Measurements from ENCODE around the gene MEX3C. TPM values are rescaled to one million over a fixed set of nuclear protein-coding genes. Genes with fewer than 3 reads are reported as not detected.
A peak's percentile ranks its signal among the peaks of the same experiment; 100 is the strongest.

The MEX3C gene
- total and polyA plus RNA-seq, 2 experiments from 2014 or later = 21.0 to 67.3 TPM

- H2AFZ ChIP-seq = peak overlapping the region; percentile 7
- H3K4me2 ChIP-seq = peak overlapping the region; percentile 82
- H3K9me3 ChIP-seq (ENCODE audit: low read depth) = no peaks in the 10 kb centered on the region
- H4K20me1 ChIP-seq (ENCODE audit: insufficient read depth, poor library complexity, severe bottlenecking) = peaks cover 41% of the 10 kb centered on the region
- H3K9me2 ChIP-seq (replicated peaks; ENCODE audit: insufficient read depth) = no peaks in the 10 kb centered on the region
- peak; percentile 46 for DNase-seq (ENCODE audit: low spot score)
- under 1% methylated on average over 51 of the region's 67 CpGs for WGBS (ENCODE audit: low lambda C conversion rate, missing lambda C conversion rate)
- no peak for TF ChIP-seq EZH2 (IDR thresholded peaks at IDR 0.05; ENCODE audit: borderline replicate concordance)
- no peak for TF ChIP-seq EZH2phosphoT487 (IDR thresholded peaks at IDR 0.05; ENCODE audit: low read depth, severe bottlenecking, unreplicated experiment)
- no peak for TF ChIP-seq CTCF (IDR thresholded peaks at IDR 0.05; ENCODE audit: poor library complexity)
- H3K79me2 ChIP-seq = peaks cover 55% of the 10 kb centered on the region
- H3K27me3 ChIP-seq = no peaks in the 10 kb centered on the region
- H3K4me1 ChIP-seq (ENCODE audit: insufficient read depth) = peaks cover 20% of the 10 kb centered on the region
- H3K4me3 ChIP-seq = peak overlapping the region; percentile 71
- H3K27ac ChIP-seq = peak overlapping the region; percentile 96
- H3K36me3 ChIP-seq (replicated peaks; ENCODE audit: insufficient read depth, low read depth) = no peaks in the 10 kb centered on the region
Measured at GRCh38 chr18:51196118-51196810, 1.2 kb downstream of the MEX3C start.

- peak overlapping the region; percentile 7 for H2AFZ ChIP-seq
Measured at GRCh38 chr18:51195451-51196117, 1.9 kb downstream of the MEX3C start.

GRCh38 chr18:51195086-51195450, 2.4 kb downstream of the MEX3C start:
- TF ChIP-seq EZH2 (IDR thresholded peaks at IDR 0.05; ENCODE audit: borderline replicate concordance) = no peak
- no peak for TF ChIP-seq CTCF (IDR thresholded peaks at IDR 0.05; ENCODE audit: poor library complexity)
- TF ChIP-seq EZH2phosphoT487 (IDR thresholded peaks at IDR 0.05; ENCODE audit: low read depth, severe bottlenecking, unreplicated experiment) = no peak

More at GRCh38 chr18:51195451-51196117, 1.9 kb downstream of the MEX3C start:
- peak overlapping the region; percentile 71 for H3K4me3 ChIP-seq
- H3K27me3 ChIP-seq = no peaks in the 10 kb centered on the region
- peaks cover 27% of the 10 kb centered on the region for H3K4me1 ChIP-seq (ENCODE audit: insufficient read depth)
- no peaks in the 10 kb centered on the region for H3K9me2 ChIP-seq (replicated peaks; ENCODE audit: insufficient read depth)
- H3K79me2 ChIP-seq = peaks cover 62% of the 10 kb centered on the region
- peak overlapping the region; percentile 96 for H3K27ac ChIP-seq
- peak; percentile 74 for DNase-seq (ENCODE audit: low spot score)
- H4K20me1 ChIP-seq (ENCODE audit: insufficient read depth, poor library complexity, severe bottlenecking) = peaks cover 48% of the 10 kb centered on the region
- WGBS (ENCODE audit: low lambda C conversion rate, missing lambda C conversion rate) = under 1% methylated on average over 13 of the region's 13 CpGs
- H3K9me3 ChIP-seq (ENCODE audit: low read depth) = no peaks in the 10 kb centered on the region
- TF ChIP-seq CTCF (IDR thresholded peaks at IDR 0.05; ENCODE audit: poor library complexity) = no peak
- no peak for TF ChIP-seq EZH2 (IDR thresholded peaks at IDR 0.05; ENCODE audit: borderline replicate concordance)
- TF ChIP-seq EZH2phosphoT487 (IDR thresholded peaks at IDR 0.05; ENCODE audit: low read depth, severe bottlenecking, unreplicated experiment) = no peak
- H3K36me3 ChIP-seq (replicated peaks; ENCODE audit: insufficient read depth, low read depth) = no peaks in the 10 kb centered on the region
- peak overlapping the region; percentile 82 for H3K4me2 ChIP-seq

More at GRCh38 chr18:51195086-51195450, 2.4 kb downstream of the MEX3C start:
- H3K4me2 ChIP-seq = peak overlapping the region; percentile 82
- no peaks in the 10 kb centered on the region for H3K27me3 ChIP-seq
- no peaks in the 10 kb centered on the region for H3K9me2 ChIP-seq (replicated peaks; ENCODE audit: insufficient read depth)
- H3K4me1 ChIP-seq (ENCODE audit: insufficient read depth) = peaks cover 30% of the 10 kb centered on the region
- 8% methylated on average over 3 of the region's 3 CpGs for WGBS (ENCODE audit: low lambda C conversion rate, missing lambda C conversion rate)
- H4K20me1 ChIP-seq (ENCODE audit: insufficient read depth, poor library complexity, severe bottlenecking) = peaks cover 53% of the 10 kb centered on the region
- H3K9me3 ChIP-seq (ENCODE audit: low read depth) = no peaks in the 10 kb centered on the region
- H3K4me3 ChIP-seq = peak overlapping the region; percentile 71
- H2AFZ ChIP-seq = no peak overlapping the region
- peaks cover 67% of the 10 kb centered on the region for H3K79me2 ChIP-seq
- no peak for DNase-seq (ENCODE audit: low spot score)
- H3K27ac ChIP-seq = peak overlapping the region; percentile 96
- no peaks in the 10 kb centered on the region for H3K36me3 ChIP-seq (replicated peaks; ENCODE audit: insufficient read depth, low read depth)

Data from hepatocyte (in vitro differentiated cells).